IPS DF 4.7 (cell line): ENCODE results near the gene NTHL1.

ENCODE experiments used
- DNase-seq: peaks from one replicate; pipeline ENCODE4 v3.0.0-alpha.2; 2013; ENCODE audit warnings: low spot score; ENCODE audit errors: extremely low read depth

NTHL1 gene

DNA sequence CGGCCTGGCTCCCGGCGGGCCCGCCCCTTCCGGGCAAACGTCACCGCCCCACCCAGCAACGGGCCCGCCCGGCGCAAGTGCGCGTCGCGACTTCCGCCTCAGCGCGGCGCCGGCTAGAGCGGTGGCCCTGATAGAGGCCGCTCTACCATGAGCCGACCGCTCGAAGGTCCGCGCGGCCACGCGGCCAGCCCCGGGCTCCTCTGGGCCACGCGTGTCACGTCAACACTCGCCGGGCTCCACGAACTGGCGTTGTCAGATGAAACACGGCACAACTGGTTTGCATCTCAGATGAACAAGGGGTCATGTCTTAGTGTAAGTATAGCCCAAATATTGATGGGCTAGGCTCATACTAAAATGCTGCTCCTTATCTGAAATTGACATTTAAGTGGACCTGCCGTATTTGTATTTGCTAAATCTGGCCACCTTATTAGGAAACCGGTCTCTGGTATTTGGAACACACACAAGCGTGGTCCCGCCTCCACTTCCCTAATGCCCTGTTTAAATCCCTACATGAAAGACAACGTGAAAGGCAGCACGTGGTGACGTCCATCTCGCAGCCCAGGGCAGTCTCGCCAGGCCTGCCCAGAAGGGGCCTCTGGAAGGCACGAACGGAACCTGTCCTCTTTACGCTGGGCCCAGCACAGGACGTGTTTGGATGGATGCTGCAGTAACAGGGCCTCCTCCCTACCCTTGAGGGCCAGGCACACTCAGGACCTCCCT is 37.7 kb downstream of the NTHL1 start, which contains the start of gene ZNF598:
Gene ZNF598 (minus strand): TSS at position 31 of the 720 bp plus-strand sequence.
- no peak for DNase-seq

DNA sequence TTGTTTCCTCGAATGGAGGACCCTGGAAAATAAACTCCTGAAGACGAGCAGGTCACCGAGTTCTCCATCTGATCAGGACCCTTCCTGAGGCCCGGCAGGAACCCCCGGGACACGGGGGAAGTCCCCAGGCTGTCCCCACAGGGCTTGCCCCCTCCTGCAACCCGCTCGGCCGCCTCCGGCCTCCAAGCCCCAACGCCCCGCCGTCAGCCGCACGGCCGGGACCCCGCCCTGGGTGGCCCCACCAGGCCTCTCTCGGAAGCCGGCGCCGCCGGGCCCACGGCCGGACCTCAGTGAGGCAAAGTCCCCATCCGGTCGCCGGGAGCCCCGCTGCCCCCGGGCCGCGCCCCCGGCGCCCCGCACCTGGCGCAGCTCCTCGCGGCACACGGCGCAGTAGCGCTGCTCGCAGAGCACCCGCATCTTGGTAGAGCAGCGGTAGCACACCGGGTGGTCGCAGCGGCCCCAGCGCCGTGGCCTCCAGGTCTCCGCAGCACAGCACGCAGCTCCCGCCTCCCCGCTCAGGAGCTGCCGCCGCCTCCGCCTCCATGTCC is 38.4 kb downstream of the NTHL1 start:
- DNase-seq: no peak

GRCh38 chr16:2008631-2009163 is 38.9 kb downstream of the NTHL1 start:
- DNase-seq: no peak

- DNase-seq: no peak
Observed at GRCh38 chr16:2008009-2008526, 39.6 kb downstream of the NTHL1 start.

GRCh38 chr16:2007081-2007836 is 40.4 kb downstream of the NTHL1 start:
- DNase-seq: no peak

DNA sequence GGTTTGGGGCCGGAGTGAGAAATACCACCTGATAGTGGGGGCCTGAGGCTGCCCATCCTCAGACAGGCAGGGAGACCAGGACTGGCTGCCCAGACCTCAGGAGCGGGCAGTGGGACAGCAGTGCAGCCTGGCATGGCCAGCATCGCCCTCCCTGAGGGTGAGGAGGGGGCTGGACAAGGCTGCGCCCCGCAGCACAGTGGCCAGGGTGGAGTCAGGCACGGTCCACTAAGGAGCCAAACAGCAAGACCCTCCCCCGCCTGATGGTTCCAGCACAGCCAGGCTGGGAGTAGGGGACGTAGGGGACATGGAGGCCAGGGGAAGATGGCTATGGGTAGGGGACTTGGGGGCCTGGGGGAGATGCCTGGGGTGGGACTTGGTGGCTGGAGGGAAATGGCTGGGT is 41.3 kb downstream of the NTHL1 start:
- DNase-seq: no peak

DNA sequence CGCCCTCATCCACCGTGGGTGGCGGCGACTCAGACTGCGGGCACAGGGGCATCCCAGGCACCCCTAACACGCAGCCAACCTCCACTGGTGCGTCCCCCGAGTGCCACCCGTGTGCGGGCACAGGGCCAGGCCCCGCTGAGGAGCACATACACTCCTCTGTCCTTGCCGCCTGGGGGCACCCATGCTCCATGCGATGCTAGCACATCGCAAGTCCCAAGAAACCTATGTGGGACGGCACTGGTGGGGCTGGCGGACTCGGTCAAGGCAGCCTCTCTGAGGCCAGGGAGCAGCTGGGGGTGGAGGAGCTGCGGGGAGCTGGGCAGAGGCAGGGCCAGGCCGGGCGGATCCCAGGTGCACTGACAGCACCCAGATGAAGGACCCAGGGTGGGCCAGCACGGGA is 42.0 kb downstream of the NTHL1 start:
- DNase-seq: no peak

- no peak for DNase-seq
Observed at GRCh38 chr16:2004795-2005517, 42.7 kb downstream of the NTHL1 start.

GRCh38 chr16:2003827-2004641 is 43.6 kb downstream of the NTHL1 start:
- no peak for DNase-seq

DNA sequence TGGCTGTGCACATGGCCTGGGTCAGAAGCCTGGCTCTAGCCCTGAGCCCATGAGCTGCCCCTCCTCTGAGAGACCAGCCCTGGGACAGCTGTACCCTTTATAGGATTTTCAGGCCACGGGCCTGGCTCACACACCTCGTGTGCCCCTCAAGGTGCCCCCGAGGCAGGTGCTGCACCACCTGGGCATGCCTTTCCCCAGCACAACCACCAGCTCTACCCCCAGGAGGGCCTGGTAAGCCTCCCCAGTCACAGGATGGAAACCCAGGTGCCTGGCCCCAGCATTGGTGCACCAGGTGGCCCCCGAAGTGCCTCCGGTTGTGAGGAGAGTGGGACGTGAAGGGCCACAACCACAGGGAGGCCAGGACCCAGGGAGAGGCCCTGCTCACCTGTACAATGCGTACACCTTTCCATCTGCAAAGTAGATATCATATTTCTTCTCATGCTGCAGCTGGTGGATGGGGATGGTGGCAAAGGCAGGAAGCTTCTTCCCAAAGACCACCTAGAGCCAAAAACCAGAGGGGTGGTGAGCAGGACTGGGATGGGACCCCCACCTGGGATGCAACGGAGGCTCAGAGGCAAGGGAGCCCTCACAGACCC is 44.3 kb downstream of the NTHL1 start:
- DNase-seq: no peak

DNA sequence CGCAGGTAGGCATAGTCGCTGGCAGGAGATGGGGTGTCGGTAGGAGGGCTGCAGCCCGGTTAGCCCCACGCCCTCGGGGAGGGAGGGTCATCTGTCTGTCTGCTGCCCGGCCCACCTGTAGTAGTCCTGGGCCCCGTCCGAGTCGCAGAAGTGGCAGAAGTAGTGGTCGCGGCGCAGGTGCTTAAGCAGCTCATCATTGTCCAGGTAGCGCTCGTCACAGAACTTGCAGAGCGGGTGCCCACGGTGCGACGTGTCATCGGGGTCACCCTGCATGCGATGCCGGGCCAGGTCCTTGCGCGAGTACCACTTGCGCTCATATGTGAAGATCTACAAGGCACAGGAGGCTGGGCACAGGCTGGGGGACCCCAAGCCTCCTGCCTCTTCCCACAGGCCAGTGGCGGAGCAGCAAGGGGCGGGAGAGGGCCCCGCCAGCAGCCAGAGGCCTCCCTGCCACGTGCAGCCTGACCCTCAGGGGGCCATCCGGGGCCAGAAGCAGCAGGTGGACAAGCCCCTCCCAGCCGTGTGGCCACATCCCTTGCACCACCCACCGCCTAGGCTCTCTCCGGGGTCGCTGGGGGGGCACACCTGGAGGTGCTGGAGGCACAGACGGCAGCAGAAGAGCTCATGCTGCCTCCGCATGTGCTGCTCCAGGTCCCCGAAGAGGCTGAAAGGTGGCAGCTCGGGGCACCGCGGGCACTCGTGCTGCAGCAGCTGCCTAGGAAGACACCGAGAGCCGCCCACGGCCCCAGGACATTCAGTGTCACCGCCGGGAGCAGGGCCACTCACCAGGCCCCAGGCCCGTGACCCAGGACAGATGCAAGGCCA is 45.0 kb downstream of the NTHL1 start:
- DNase-seq: no peak

- DNase-seq: no peak
Observed at GRCh38 chr16:2001456-2002355, 45.9 kb downstream of the NTHL1 start.

DNA sequence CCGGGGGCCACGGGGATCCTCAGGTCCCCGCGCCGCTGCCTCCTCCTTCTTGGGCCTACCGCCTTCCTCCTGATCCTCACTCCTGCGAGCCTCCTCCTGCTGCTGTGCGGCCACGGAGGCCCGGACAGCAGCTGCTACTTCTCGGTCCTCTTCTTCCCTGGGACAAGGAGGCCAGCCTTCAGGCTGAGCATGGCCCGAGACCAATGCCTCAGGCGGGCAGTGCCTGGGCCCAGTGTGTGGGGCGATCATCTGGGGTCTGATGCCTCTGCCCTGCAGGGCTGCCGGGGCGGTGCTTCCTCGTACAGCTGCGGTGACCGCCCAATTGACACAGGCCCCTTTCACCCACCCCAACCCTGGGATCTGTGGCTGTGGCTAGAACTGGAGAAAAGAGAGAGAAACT is 46.6 kb downstream of the NTHL1 start:
- DNase-seq: no peak

GRCh38 chr16:1999866-2000514 is 47.6 kb downstream of the NTHL1 start:
- no peak for DNase-seq

DNA sequence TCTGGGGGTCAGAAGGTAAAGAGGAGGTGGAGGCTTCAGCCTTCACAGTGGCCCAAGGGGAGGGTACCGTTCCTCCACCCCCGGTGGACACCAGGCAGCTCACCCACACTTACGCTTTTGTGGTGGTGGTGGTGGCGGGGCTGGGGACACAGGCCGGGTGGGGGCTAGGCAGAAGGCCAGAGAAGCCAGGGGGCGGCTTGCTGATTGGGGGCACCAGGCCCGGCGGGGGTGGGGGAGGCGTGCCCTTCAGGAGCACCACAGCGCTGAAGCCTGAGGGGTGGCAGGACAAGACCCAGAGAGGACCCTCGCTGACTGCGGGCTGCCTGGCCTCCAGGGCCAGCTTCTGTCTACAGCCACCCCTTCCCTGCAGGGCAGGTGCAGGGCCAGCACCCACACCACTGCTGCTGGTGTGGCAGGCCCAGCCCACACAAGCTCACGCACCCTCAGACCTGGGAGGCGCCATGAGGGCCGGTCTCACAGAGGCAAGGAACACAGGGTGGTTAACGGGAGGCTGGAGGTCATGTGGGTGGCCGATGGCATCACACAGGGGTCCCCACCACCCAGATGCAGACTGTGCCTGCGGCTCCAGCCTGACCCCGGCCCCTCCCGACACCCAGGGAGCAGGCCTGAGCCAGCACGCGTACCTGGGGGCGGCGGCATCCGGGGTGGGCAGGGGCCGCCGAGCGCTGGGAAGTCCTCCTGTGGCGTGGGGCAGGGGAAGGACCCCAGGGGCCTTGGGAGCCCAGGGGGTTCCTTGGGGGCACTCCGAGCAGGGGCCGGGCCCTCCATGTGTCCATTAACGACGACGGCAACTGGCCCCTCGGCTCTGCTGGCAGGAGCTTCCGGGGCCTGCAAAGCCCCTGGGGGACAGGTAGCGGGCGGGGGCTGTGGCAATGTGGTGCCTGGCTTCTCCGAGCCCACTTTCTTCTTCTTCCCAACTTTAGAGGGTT is 48.5 kb downstream of the NTHL1 start:
- no peak for DNase-seq

- DNase-seq: no peak
Observed at GRCh38 chr16:1998360-1998835, 49.2 kb downstream of the NTHL1 start.
